ENCODE data around the gene BTBD19.
"Not testable (repeated sequence)": the region's sequence is repeated elsewhere in the genome, so short reads cannot be mapped to it uniquely, and the experiment has no call there.

BTBD19 gene

DNA sequence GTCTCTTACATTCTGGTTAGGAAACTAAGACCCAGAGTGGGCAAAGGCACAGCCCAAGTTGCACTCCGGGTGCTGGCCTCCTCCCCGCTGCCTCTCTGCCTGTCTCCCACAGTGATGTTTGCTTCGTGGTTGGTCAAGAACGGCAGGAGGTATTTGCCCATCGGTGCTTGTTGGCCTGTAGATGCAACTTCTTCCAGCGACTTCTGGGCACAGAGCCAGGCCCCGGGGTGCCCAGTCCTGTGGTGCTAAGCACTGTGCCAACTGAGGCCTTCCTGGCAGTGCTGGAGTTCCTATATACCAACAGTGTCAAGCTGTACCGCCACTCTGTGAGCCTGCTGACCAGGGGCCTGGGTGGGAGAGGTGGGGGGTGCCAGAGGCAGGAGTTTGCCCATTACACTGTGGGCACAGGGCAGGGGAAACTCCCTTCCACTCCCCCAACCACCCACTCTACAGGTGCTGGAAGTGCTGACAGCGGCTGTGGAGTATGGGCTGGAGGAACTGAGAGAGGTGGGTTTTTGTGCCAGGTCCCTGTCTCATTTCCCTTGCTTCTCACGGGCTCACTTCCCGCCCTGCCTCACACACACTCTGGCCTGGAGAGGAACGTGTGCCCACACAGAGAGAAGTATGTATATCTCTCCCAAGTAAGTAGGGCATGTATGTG, 1.9 kb downstream of the BTBD19 start:
- DNase-seq = no peak

DNA sequence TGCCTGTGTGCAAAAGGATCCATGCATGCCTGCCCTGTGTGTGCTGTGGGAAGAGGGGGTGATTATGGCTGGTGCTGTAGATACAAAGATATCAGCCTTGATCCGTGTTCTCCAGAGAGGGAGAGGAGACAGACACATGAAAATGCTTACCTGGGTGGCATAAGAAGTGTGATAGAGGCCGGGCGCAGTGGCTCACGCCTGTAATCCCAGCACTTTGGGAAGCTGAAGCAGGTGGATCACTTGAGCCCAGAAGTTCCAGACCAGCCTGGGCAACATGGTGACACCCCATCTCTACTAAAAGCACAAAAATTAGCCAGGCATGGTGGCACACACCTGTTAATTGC, 2.4 kb downstream of the BTBD19 start:
- not testable (repeated sequence) for DNase-seq

DNA sequence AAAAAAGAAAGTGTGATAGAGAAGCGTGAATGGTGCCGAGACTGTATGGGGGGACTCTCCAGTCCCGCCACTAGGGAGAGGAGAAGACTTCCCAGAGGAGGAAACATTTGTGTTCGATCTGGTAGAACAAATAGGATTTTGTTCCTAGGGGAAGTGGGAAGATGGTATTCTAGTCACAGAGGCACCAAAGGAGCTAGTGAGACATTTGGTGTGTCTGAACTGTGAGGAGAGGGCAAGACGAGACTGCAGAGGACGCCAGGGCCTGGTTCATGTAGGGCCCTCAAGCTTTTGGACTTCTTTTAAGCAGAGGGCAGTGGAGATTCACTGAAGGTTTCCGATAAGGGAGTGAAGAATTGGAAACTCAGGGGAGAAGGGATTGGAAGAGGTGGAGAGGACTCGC, 2.9 kb downstream of the BTBD19 start:
- no peak for DNase-seq

DNA sequence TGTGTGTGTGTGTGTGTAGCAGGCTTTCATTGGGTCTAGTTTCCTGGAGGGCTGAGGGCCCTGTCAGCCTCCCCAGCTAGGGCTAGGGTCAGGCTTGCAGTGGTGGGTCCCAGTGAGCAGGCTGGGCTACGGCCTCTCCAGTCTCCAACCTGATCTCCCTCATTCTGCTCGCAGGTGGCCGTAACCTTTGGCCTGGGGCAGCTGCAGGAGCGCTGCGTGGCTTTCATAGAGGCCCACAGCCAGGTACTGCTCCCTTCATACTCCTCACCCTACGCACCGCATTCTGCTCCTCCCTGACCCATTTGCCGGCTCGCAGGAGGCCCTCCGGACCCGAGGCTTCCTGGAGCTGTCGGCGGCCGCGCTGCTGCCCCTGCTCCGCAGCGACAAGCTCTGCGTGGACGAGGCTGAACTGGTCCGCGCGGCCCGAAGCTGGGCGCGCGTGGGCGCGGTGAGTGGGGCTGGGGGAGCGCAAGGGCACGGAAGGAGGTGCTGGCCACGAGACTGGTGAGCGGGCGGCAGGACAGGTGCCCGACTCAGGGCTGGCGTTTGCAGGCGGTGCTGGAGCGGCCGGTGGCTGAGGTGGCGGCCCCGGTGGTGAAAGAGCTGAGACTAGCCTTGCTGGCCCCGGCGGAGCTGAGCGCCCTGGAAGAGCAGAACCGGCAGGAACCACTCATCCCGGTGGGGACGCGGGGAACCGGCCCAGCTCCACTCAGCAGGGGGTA, 4.7 kb downstream of the BTBD19 start:
- DNase-seq = no peak

DNA sequence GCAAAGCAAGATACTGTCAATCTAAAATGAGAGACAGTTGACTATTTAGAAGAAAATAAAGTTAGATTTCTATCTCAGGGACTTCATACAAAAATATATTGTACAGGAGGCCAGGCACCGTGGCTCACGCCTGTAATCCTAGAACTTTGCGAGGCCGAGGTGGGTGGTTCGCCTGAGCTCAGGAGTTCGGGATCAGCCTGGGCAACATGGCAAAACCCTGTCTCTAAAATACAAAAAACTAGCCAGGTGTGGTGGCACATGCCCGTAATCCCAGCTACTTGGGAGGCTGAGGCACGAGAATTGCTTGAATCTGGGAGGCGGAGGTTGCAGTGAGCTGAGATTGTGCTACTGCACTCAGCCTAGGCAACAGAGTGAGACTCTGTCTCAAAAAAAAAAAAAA, 7.6 kb downstream of the BTBD19 start:
- not testable (repeated sequence) for DNase-seq

DNA sequence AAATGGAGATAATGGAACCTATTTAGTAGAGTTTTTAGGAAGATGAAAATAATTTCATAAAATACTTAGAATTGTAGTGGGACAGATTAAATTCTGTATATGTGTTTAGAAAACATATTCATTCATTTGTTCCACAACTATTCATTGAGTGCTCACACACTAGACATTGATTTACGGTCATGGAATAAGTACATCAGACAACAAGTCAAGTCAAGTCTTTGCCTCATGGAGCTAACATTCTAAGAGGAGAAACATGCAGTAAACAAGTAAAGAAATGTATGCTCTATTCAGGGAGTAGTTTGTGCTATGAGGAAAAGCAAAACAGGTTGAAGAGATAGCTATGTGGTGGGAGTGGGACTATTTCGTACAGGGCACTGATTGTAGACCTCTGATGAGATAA, 9.0 kb downstream of the BTBD19 start:
- no peak for DNase-seq

DNA sequence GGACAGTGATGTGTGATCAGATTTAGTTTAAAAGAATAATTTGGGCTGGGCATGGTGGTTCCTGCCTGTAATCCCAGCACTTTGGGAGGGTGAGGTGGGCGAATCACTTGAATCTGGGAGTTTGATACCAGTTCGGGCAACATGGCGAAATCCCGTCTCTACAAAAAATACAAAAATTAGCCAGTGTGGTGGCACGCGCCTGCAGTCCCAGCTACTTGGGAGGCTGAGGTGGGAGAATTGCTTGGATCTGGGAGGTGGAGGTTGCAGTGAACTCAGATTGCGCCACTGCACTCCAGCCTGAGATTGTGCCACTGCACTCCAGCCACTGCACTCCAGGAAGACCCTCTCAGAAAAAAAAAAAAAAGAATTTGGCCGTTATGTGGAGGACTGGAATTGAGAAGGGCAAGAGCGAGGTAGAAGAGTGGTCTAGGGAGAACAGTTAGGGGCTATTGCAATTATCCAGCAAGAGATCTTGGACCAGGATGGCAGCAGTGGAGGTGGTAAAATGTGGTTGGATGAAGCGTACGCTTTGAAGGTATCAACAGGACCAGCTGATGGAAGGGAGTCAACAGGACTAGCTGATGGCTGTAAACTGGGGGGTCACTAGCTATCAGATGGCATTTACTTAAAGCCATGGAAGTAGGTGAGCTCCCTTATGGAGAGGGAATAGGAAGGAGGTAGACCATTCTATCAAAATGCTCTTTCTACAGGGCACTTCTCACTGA, 9.6 kb downstream of the BTBD19 start:
- DNase-seq = no peak

DNA sequence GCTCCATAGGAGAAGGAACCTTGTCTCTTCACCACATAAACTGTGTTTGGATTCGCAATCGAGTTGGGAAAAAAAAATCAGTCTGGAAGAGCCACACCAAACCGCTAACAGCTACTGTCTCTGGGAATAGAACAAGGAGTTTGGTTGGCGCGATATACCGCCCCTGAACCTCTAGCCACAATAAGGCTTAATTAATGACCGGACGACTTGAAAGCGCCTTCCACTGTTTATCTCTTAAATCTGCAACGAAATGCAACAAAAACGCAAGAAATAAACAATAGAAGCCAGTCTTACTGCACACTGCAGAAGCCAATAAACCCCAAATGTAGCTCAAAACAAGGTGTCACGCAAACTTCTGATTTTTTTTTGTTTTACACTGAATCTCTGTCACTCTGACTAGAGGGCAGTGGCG, 10.9 kb downstream of the BTBD19 start:
- DNase-seq = no peak

DNA sequence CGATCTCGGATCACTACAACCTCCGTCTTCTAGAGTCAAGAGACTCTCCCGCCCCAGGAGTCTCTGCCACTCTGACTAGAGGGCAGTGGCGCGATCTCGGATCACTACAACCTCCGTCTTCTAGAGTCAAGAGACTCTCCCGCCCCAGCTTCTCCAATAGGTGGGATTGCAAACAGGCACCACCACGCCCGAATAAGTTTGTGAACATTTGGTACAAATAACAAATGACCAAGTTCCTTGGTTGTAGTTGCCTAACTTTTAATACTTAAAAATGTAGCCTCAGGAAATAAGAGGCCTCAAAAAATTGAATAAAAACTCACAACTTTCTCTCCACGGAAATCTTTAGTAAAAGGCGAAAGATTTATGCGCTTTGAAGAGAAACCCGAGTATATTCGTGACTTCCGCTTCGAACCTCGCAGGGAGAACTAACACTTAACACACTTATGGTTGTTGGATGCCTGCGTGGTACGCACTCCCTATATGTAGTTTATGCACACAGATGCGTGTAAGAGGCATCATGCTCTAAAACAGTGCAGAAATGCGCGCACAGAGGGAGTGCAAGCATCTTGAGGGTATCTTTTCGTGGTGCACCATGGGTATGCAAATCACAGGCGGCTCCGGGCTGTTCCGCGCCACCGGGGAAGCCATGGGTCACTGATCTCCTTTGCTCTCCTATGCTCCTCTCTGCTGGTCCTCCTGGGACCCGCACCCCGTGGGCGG, 11.4 kb downstream of the BTBD19 start:
- DNase-seq = peak; percentile 74

DNA sequence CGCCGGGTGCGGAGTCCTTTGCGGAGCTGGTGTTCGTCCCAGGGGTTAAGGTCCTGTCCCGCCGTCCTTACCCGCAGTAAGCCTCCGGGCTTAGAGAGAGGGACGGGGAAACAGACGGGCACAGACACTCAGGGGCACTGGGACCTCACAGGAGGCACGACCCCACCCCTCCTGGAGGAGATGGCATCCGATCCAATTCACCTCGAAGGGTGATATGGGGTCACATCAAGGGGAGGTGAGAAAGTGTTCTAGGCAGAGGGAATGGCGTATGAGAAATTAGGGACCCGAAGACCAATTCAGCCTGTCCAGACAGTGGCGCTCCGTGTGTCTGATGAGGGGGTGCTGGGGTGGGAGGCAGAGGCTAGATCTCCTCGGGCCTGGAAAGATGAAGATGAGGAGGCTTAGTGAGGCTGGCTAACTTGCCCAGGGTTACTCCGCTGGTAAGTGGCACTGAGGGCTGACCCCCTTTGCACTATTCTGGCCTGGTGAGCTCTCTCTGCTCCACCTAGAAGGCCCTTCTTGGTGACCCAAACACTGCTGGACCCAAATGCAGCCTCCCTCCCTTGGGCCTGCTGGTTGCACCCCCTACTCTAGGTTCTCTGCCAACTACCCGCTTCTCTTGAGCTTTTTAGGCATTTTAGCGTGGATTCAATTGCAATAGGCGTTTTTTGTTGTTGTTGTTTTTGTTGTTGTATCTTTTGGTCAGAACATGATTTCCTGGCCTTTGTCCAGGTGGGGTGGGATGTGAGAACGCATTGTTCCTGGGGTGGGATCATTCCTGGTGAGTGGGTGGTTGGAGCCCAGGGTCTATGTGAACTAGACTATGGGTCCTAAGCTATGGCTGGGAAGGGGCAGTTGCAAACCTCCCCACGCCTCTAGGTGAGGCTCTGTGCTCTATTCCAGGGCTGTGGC, 12.3 kb downstream of the BTBD19 start:
- no peak for DNase-seq

DNA sequence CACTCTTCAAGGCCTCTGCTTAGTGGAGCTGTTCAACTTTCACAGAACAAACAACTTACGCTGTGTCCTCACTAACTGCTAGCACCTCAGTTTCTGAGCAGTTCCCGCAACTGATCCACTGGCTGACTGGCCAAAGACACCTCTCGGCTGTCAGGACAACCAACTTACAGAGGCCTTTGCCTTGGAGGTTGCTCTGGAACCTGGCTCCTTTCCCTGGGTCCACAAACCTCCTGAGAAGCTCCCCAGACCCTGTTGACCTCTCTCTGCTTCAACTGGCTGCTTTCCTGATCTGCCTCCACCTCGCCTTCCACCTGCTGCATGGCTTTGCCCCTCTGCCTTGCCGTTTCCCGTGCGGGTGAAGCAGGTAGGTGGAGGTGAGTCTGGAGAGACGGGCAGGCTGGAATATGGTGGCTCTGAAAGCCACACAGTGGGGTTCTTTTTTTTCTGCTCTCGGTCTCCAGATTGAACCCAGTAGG, 13.0 kb downstream of the BTBD19 start:
- DNase-seq = no peak

DNA sequence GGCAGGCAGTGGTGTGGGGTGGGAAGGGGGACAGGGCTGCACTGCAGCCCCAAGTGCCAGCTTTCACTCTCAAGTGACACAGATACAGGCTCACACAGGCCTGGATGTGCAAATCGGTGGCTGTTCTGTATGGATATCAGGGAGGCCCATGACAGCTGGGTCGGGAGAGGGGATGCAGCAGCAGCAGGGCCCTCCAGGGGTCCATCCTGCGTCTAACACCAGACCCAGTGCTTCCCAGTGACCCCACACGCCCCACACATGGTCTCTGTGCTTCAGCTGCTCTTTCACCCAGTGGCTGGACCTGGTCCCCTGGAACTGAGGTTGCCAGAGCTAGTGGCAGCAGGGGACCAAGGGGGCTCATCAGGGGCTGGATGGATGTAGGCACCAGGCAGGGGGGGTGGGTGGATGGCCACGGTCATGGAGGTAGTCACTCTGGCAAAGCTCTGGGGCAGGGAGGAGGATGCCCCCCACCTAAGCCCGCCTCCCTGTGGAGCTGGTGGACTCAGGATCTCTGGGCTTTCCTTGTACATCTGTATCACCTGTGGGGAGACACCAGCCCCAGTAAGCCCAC, 13.9 kb downstream of the BTBD19 start:
- no peak for DNase-seq

DNA sequence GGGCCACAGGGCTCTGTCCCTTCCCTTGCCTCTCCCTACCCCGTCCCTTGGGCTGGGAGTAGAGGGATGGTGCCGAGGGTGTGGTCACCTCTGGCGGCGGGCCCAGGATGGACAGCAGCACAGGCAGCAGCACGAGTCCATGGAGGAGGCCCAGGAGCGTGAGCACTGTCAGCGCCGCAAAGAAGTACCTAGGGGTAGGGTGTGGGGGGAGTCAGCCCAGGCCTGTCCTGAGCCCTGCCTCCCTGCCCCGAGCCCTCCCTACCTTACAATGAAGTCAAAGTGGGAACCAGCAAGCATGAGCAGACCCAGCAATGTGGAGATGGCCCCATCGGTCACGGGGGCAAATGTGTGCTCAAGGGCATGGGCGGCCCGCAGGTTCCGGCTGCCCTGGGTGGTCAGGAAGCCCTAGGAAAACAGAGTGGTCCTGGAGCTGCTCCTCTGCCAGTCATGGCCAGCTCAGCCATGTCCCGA, 14.7 kb downstream of the BTBD19 start:
- DNase-seq = no peak

DNA sequence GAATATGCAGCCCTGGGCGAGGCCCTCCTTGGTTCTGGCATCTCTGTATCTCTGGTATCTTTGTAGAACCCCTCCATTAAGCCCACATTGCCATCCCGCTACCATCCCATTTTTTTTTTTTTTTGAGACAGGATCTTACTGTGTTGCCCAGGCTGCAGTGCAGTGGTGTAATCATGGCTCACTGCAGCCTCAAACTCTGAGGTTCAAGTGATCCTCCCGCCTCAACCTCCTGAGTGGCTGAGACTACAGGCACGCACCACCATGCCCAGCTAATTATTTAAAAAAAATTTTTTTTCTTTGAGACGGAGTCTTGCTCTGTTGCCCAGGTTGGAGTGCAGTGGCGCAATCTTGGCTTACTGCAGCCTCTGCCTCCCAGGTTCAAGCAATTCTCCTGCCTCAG, 16.1 kb downstream of the BTBD19 start:
- not testable (repeated sequence) for DNase-seq

DNA sequence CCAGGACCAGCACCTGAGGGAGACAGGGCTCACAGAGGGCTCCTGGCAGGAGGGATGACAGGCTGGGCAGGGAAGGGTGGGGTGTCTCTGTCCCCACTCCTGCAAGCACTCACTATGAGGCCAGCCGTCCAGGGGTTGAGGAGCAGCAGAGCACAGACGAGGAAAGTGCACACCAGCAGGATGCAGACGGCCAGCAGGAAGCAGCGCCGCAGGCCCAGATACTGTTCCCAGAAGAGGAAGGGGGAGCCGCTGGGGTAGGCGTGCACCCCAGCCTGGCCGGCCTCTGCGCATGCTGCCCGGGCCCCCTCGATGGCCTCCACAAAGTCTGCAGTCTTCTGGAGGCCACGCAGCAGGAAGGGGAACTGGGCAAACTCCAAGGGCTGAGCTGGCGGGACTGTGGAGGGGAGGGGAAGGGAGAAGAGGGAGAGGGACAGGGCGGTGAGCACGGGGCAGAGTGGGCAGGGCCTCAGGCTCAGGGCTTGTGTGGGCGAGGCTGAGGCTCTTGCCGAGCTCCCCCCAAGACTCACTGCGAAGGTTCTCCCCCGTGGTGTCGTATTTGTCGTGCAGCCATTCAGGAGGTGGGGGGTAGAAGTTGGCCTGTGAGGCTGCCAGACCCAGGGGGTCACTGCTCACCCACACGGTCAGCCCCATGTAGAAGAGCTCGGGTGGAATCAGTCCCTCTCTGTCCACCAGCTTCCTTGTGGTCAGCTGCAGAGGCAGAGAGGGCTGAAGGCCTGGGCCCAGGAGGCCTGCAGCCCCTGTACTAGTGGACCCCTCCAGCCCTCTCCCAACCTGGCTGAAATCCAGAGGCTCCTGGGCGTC, 18.3 kb downstream of the BTBD19 start:
- no peak for DNase-seq

DNA sequence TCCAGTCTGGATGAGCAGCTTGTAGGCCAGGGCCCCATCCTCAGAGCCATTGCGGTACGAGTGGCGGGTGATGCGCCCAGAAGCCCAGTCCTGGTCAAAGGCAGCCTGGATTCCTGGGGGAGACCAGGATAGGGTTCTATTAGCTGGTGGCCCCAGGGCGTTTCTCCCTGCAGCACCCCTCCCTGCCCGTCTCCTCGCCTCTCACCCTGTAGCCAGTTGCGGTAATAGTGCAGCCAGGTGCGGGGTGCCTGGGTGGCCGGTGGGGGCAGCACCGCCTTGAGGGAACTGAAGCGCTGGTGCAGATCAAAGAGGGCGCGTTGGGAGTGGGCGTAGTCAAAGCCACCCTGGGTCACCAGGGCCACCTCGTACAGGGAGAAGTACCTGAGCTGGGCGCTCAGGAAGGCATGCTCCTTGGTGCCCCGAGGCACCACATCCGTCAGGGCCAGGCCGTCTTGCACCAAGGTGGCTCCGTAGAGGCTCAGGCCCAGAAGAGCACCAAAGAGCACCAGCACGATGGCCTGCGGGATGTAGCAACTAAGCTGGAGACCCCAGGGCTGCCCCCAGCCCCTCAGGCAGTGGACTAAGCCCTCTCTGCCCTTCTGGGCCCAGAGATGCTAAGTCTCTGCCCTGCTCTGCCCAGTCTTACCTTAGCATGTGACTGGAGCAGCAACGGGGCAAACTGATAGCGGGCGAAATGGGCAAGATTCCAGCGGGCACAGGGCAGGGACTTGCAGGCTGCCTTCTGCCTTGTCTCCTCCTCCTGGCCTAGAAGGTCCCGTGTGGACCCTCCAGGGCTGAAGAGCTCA, 19.1 kb downstream of the BTBD19 start:
- DNase-seq = no peak

DNA sequence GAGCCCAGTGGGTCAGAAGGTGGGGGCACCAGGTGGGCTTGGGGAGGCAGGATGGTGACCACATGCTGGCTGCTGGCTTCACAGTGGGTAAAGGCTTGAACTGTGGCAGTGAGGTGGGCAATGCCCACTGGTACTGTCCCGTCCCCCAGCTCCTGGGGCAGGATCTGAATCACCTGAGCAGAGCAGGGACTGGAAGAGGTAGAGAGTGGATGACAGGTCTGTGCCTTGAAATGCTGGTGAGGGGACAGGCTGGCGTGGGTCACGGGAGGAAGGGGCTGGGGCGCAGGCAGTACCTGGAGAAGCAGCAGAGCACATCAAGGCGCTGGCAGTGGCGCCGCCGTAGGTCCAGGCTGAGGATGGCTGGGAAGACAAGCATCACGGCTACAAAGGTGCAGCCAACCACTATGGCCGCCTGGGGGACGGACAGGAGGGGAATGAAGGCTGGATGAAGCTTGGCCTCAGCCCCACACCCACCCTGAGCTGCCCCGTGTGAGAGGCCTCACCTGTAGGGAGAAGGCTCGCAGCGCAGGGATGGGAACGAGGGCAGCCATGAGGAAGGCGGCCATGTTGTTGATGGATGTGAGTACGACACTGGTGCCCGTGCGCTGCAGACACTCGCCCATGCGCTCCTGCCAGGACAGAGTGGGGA, 19.8 kb downstream of the BTBD19 start:
- no peak for DNase-seq

DNA sequence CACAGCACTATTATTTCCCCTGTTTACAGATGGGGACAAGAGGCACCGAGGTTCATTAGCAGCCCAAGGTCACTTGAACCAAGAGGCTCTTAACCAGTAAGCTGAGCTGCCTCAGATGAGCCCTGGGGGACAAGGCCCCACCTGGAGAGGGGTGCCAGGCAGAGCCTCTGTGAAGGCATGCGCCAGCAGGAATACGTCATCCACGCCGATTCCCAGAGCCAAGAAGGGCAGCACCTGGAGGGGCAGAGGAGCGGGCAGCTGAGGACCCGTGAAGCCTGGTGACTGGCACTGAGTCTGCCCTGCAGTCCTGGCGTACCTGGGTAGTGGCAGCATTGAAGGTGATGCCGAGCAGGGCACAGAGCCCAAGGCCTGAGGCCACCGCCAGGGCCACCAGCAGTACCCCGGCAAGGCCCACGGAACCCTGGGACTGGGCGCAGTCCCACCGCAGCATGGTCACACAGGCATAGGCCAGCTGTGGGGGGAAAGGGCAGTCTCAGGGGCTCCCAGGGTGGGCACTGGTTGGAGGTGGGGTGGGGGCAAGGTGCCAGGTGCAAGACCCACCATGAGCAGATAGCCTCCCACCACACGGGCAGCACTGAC, 20.6 kb downstream of the BTBD19 start:
- no peak for DNase-seq

Measured in activated gamma-delta T cell treated with Interleukin-2 at 50 U/mL for 16 hours (primary cell).